GM18951 (cell line): Measurements from ENCODE around the gene IFI35.

Source experiments
- POLR2A ChIP-seq: IDR thresholded peaks from 4 replicates; pipeline ENCODE4 v1.6.1; 2011; ENCODE audit warnings: mild to moderate bottlenecking; ENCODE audit not compliant: insufficient read length, insufficient read depth; ENCODE audit errors: extremely low read depth
- in situ Hi-C: fragments of 300-500 bp; cut with MboI; formaldehyde crosslinking; loops from one replicate; pipeline ENCODE4 v1.12.0; 2022; ENCODE audit warnings: low sequenced_read_pairs, mixed read lengths, inconsistent platforms; ENCODE audit not compliant: unreplicated experiment

Gene IFI35

DNA sequence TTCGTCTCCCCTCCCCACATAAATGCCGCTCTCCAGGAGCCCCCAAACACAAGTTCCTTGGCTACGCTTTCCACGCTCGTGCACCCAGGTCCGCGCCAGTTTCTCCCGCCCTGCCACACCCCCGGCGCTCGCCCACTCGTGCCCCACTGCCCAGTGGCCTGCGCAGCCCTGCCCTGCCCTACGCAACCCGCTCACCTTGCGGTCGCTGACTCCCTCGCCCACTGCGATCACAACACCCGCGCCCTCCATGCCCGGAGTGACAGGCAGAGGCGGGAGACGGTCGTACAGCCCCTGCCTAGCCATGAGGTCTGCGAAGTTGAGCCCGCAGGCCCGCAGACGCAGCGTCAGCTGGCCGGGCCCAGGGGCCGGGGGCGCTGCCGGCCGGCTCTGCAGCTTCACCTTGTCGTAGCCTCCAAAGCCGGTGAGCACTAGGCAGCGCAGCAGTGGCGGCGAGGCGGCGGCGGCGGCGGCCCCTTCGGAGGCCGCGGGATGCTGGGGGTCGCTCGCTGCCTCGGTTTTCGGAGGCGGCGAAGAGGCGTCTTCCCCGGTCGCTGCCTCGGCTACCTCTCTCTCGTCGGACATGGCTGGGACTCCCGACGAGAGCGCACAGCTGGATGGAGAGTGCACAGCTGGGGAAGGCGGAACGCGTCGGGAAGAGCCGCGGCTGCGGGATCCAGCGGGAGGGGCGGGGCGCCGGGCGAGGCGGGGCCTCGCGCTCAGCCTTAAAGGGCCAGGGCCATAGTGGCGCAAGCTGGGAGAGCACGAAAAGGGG lies 15.3 kb downstream of the IFI35 start, which contains the start of gene VAT1:
TSS of gene VAT1 (minus strand) at position 645 of the 772 bp plus-strand sequence. CDS start at position 582, 63 bp downstream.
- in situ Hi-C loops, result no loop called here
- TF ChIP-seq POLR2A, result peak; percentile 23

DNA sequence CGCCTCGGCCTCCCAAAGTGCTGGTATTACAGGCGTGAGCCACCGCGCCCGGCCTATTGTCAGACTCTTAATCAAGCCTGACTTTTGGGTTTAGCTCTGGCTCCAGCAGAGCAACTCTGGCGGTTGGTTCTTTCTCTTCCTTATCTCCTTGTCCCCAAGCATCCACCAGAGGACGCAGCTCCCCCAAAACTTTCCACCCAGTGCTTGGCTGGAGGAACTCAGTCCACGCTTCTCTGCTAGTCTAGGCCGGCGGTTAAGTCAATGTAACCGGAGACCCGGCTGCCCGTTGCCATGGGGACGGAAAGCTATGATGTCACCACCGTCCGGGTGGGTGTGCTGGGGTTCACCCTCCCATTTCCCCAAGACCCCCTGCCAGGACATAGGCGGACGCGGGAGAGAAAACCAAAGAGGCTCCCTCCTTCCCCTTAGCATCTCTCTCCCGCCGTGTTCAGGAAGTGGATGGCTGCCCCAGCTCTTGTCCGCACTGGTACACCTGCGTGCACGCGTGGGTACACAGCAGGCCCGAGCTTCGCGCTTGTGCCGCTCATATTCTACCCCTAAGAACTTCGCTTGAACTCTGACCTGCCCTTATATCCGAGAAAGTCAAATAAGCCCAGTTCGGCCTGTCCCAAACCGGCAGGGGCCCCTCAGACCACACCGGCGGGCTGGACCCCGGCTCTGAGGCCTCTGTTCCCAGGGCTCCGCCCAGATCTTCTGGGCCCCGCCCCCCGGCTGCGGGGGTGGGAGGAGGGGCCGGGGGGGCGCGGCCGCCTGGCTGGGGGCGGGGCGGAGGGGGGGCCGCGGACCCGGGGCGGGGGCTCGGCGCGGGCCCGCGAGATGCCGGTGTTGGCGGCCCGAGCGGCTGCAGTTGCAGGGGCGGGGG lies 18.1 kb downstream of the IFI35 start, which contains the start of gene RND2:
TSS of gene RND2 (plus strand) at position 825 of the 883 bp plus-strand sequence. CDS start 117 bp downstream, outside the sequence.
- in situ Hi-C loops, result loop anchor here (25.0 kb wide), 1 partner anchor 288 kb away; no protein-coding TSS in a partner anchor
- no peak for TF ChIP-seq POLR2A

DNA sequence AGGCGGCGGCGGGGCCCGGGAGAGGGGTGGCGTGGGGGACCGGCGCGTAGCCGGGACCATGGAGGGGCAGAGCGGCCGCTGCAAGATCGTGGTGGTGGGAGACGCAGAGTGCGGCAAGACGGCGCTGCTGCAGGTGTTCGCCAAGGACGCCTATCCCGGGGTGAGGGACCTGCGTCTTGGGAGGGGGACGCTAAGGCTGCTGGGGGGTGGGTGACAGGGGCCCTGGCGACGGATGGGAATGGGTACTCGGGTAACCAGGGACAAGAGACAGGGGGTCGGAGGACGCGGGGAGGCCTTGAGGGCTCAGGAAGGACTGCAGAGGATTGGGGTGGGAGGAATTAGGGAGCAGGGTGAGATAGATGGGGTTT lies 18.7 kb downstream of the IFI35 start:
- no peak for TF ChIP-seq POLR2A
- in situ Hi-C loops, result loop anchor here (25.0 kb wide), 1 partner anchor 287 kb away; no protein-coding TSS in a partner anchor

DNA sequence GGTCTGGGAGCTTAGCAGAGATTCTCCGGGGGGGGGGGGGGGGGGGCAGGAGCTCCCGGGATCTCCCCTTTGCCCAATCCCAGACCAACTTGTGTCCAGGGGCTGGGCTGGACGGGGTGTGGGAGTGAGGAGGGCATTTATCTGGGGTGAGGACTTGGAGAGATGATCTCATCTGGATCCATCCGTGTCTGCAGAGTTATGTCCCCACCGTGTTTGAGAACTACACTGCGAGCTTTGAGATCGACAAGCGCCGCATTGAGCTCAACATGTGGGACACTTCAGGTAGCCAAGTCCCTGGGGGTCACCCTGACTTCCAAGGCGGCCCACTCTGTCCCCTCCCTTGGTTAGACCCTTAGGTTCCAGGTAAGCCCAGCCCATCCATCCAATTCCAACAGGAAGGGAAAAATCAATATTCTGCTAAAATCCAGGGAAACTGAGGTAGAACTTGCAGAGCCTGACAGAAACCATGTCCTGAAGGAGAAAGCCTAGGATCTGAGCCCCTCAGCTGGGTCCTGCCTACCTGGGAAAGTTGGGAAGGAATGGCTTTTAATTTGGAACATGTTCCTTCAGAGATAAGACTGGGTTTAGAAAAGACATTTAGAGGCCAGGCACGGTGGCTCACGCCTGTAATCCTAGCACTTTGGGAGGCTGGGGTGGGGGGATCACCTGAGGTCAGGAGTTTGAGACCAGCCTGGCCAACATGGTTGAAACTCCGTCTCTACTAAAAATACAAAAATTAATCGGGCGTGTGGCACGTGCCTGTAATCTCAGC lies 19.4 kb downstream of the IFI35 start:
- TF ChIP-seq POLR2A, result no peak
- in situ Hi-C loops, result loop anchor here (25.0 kb wide), 1 partner anchor 286 kb away; no protein-coding TSS in a partner anchor

DNA sequence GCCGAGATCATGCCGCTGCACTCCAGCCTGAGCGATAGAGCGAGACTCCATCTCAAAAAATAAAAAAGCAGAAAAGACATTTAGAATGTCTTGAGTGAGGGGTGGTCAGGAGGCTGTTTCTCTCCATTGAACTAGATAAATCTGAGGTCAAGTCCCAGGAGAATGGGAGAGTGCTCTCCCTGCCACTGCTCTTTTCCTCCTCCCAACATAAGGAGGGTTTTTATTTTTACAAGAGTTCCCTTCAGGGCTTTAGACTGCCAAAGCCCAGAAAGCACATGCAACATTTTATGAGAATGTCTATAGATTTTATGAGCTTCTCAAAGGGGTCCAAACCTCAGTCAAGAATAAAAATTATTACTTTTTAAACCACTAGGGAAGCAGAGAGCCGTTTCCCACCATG lies 20.0 kb downstream of the IFI35 start:
- in situ Hi-C loops, result loop anchor here (25.0 kb wide), 1 partner anchor 286 kb away; no protein-coding TSS in a partner anchor

DNA sequence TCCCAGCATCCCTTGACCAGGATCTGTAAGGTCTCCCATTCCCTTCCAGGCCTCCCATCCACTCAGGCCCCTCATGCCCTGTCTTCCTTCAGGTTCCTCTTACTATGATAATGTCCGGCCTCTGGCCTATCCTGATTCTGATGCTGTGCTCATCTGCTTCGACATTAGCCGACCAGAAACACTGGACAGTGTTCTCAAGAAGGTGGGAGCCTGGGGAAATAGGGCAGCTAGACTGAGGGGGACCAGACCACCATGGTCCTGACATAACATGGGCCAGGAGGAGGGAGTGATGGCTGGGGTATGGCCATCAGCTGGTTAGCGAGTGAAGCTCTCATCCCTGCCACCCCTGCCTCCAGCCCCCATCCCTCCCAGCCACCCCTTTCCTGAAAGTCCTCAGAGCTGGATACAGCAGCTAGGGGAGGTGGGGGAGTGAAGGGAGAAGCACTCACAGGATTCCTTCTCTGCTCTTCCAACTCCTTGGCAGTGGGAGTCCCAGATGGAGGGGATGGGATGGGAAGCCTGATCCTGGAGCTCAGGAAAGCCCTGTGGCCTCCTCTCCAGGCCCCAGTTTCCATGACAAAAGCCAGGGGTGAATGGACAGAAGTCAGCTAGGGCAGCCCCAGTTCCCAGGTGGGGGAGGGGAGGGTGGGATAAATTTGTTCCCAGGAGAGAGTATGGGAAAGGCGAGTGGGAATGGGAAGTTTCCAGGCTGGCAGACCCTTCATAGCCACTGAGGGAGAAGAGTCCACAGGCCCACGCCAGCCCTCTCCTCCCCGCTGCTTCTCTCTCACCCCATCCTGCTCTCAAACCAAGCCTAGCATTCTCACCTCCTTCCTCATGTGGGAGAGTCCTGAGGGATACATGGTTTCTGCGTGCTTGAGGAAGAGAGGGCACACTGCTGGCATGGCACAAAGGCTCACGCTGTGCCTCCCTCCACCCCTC lies 20.8 kb downstream of the IFI35 start:
- in situ Hi-C loops, result loop anchor here (25.0 kb wide), 1 partner anchor 285 kb away; no protein-coding TSS in a partner anchor
- TF ChIP-seq POLR2A, result no peak

More for the DNA sequence above, 20.0 kb downstream of the IFI35 start:
- no peak for TF ChIP-seq POLR2A

DNA sequence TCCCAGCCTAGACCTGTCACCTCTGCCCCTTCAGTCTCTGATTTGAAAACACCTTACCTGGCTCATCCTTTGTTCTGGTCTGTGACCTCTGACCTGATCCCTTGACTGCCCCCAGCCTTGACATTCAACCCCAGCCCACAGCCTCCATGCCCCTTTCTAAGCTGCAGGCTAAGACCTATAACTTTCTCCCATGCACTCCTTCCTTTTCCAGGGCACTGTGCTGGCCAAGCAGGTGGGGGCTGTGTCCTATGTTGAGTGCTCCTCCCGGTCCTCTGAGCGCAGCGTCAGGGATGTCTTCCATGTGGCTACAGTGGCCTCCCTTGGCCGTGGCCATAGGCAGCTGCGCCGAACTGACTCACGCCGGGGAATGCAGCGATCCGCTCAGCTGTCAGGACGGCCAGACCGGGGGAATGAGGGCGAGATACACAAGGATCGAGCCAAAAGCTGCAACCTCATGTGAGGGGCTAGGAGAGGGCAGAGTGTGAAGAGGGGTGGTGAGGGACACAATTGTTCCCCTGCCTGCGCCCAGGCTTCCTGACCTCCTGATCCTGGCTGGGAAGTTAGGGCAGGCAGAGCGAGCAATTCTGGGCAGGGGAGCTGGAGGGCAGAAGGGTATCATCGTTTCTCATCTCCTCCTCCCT lies 21.8 kb downstream of the IFI35 start:
- no peak for TF ChIP-seq POLR2A
- in situ Hi-C loops, result loop anchor here (25.0 kb wide), 1 partner anchor 284 kb away; no protein-coding TSS in a partner anchor

DNA sequence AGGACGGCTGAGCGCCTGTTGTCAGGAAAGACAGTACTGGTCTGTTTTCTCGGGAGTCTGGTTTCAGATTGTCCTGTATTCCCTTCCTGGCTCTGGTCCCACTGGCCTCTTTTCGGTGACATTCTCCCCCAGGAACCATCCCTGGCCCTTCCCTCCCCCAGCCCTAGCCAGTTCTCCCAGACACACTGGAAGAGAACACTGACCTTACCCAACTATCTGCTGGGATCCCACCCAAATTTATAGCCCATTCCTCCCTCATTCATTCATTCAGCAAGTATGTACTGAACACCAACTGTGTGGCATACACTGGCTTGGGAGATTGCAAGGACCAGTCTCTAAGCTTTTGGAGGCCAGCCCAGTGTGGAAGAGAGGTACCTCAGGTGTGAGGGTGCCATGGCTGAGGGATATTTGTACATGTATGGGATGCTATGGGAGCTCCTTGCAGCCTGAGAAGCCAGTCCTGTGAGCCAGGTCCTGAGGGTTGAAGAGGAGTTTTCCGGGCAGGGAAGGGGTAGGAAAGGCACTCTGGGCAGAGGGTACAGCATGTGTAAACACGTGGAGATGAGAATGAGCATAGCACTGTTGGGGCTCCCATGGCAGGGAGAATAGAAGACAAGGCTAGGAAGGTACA lies 23.7 kb downstream of the IFI35 start:
- in situ Hi-C loops, result loop anchor here (25.0 kb wide), 1 partner anchor 282 kb away; no protein-coding TSS in a partner anchor
- TF ChIP-seq POLR2A, result no peak

DNA sequence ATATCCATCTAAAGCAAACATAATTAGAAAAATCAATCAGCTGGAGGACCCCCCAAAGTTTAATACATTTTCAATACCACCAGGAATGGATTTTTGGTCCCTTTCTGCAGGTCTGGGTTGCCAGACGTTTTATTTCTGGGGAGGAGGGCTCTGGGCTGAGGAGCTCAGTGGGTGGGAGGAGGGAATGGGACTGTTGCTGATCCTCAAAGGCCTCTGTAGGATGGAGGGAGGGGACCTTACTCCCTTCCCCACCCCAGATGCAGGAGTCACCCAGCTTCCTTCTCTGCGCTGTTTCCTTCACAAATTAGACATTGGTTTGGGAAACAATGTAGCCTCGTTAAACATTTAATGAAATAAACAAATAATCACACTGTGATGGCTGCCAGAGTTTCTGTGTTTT lies 25.1 kb downstream of the IFI35 start:
- no peak for TF ChIP-seq POLR2A
- in situ Hi-C loops, result loop anchor here (25.0 kb wide), 1 partner anchor 281 kb away; no protein-coding TSS in a partner anchor
